Measurements from ENCODE around the gene TCEAL2. TPM values are rescaled to one million over a fixed set of nuclear protein-coding genes. Genes with fewer than 3 reads are reported as not detected.

The TCEAL2 gene
- not detected in 2 replicates for total RNA-seq

GRCh38 chrX:102125436-102125835 is at the start of gene TCEAL2:
TSS of gene TCEAL2 (plus strand) at chrX:102125679. CDS start at chrX:102126831, 1,152 bp downstream.

DNA sequence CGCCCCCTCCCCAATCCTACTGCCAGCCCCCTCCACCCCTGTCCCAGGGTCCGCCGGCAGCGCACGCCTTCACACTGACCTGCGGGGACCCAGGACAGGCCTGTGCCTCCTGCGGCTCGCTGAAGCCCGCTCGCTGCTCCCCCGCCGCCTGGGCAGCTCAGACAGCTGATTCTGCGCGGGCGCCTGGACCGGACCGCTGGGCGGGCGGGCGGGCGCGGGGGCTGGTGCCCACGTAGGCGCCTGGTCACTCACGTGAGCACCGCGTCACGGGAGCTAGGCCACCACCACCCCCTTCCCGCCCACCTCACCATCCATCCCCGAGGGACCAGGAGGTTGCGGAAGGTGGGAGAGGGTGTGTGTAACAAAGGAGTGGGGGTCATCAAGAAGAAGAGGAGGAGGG is 16.8 kb downstream of the TCEAL2 start, which contains the start of gene TCEAL6:
TCEAL6 (minus strand) TSS at position 208 of the 400 bp plus-strand sequence.

GRCh38 chrX:102155806-102156179 is 30.3 kb downstream of the TCEAL2 start, which contains the start of gene BEX5:
TSS of gene BEX5 (minus strand) at chrX:102155977. CDS start at chrX:102154265, 1,712 bp downstream.

Other genes with a start within 250 kb of the TCEAL2 start
- not detected in 2 replicates for gene ZMAT1, start 193.7 kb upstream of the TCEAL2 start, total RNA-seq
- gene TCEAL6, start 16.8 kb downstream of the TCEAL2 start, total RNA-seq, result not detected in 2 replicates
- gene BEX5, start 30.3 kb downstream of the TCEAL2 start, total RNA-seq, result not detected in 2 replicates
- gene TCP11X1, start 89.6 kb downstream of the TCEAL2 start, total RNA-seq, result not detected in 2 replicates
- gene NXF2, start 121.5 kb downstream of the TCEAL2 start, total RNA-seq, result not detected in 2 replicates